ENCODE results near the gene HK2.

Gene HK2

DNA sequence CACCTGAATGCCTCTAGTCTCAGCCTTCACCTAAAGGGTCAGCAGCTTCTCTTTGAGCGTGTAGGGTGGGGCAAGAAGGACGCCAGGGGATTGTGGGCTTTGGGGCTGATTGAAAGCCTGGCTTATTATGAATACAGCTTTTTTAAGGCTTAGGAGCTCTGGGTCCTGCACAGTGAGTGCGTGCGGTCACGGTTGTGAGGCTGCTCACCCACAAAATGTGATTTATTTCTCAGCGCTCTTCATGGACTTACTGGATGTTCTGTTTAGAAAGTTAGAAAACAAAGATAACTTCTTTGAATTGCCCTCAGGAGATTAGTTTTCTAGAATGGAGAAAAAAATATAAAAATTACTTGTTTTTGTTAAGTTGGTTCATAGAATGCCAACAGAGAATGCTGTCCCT is 37.5 kb downstream of the HK2 start:
- TF ChIP-seq, protein P1, sequence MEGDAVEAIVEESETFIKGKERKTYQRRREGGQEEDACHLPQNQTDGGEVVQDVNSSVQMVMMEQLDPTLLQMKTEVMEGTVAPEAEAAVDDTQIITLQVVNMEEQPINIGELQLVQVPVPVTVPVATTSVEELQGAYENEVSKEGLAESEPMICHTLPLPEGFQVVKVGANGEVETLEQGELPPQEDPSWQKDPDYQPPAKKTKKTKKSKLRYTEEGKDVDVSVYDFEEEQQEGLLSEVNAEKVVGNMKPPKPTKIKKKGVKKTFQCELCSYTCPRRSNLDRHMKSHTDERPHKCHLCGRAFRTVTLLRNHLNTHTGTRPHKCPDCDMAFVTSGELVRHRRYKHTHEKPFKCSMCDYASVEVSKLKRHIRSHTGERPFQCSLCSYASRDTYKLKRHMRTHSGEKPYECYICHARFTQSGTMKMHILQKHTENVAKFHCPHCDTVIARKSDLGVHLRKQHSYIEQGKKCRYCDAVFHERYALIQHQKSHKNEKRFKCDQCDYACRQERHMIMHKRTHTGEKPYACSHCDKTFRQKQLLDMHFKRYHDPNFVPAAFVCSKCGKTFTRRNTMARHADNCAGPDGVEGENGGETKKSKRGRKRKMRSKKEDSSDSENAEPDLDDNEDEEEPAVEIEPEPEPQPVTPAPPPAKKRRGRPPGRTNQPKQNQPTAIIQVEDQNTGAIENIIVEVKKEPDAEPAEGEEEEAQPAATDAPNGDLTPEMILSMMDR (conservative IDR thresholded peaks at IDR 0.05; ENCODE audit: low read depth, low read length) = no peak
- Histone ChIP-seq H4K20me1 (ENCODE audit: insufficient read depth) (no peaks in the 10 kb centered on the region), H3K27ac (no peak overlapping the region), H3K36me3 (ENCODE audit: insufficient read depth) (peaks cover 3% of the 10 kb centered on the region; the same call in 1 of the 2 replicates), H3K9ac (no peak overlapping the region), H3K79me2 (ENCODE audit: insufficient read depth, low read depth) (0 out of 2 replicates have a peak, but pooled peaks cover 5% of the 10 kb centered on the region), H3K27me3 (ENCODE audit: insufficient read depth, low read depth) (no peaks in the 10 kb centered on the region), H3K4me3 (IDR thresholded peaks at IDR 0.05; ENCODE audit: insufficient read depth, low read depth, low read length) (no peak overlapping the region), H3K4me2 (no peak overlapping the region), H2AFZ (ENCODE audit: low read depth) (no peak overlapping the region), H3K4me1 (ENCODE audit: low read depth, poor library complexity, severe bottlenecking) (no peaks in the 10 kb centered on the region)

DNA sequence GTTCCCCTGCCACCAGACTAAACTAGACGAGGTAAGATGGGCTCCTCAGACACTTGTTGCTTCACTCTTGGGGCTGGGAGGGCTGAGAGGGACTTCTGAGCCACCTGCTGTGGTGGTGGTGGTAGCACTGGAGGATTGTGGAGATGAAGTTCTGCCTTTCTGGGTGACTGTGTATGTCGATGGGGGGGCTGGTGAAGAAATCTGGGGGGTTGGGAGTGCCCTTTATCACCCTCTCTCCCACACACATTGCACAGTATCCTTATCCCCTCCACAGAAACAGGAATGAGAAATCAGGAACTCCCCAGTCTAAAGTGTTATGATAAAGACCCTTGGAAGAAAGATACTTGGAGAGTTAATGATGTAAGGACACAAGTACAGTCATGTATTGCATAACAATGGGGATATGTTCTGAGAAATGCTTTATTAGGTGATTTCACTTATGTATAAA is 38.5 kb downstream of the HK2 start:
- Histone ChIP-seq H3K79me2 (ENCODE audit: insufficient read depth, low read depth) (0 out of 2 replicates have a peak, but pooled peaks cover 5% of the 10 kb centered on the region), H3K4me3 (IDR thresholded peaks at IDR 0.05; ENCODE audit: insufficient read depth, low read depth, low read length) (no peak overlapping the region), H3K36me3 (ENCODE audit: insufficient read depth) (peaks cover 3% of the 10 kb centered on the region; the same call in 1 of the 2 replicates), H2AFZ (ENCODE audit: low read depth) (no peak overlapping the region), H4K20me1 (ENCODE audit: insufficient read depth) (no peaks in the 10 kb centered on the region), H3K9ac (no peak overlapping the region), H3K4me1 (ENCODE audit: low read depth, poor library complexity, severe bottlenecking) (no peaks in the 10 kb centered on the region), H3K27ac (no peak overlapping the region), H3K27me3 (ENCODE audit: insufficient read depth, low read depth) (no peaks in the 10 kb centered on the region), H3K4me2 (no peak overlapping the region)
- TF ChIP-seq, protein P1 (conservative IDR thresholded peaks at IDR 0.05; ENCODE audit: low read depth, low read length) = no peak

DNA sequence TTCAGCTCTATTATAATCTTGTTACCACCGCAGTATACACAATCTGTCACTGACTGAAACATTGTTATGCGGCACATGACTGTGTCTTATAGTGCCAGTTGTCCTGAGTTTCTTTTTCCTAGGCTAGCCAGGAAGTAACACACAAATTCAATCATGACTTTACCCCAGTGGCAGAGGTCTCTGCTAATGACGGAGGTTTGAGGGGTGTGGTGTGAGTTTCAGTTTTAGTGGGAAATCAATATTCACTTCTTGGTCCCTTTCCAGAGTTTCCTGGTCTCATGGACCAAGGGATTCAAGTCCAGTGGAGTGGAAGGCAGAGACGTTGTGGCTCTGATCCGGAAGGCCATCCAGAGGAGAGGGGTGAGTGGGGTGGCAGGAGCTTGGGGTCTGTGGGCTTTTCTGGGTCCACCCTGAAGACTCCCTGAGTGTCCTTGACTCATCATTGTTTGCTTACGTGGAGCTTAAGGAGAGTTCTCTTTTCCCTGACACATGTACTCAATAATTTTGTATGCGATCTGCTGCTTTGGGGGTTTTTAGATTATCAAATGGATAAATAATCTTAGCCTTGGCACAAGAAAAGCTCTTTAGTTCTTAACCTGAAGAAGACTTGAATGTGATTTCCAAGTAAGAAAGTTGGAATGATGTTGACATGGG is 39.2 kb downstream of the HK2 start:
- H4K20me1 ChIP-seq (ENCODE audit: insufficient read depth) = no peaks in the 10 kb centered on the region
- no peaks in the 10 kb centered on the region for H3K4me1 ChIP-seq (ENCODE audit: low read depth, poor library complexity, severe bottlenecking)
- H3K36me3 ChIP-seq (ENCODE audit: insufficient read depth) = peaks cover 3% of the 10 kb centered on the region; the same call in 1 of the 2 replicates
- TF ChIP-seq, protein P1 (conservative IDR thresholded peaks at IDR 0.05; ENCODE audit: low read depth, low read length) = no peak
- no peak overlapping the region for H3K4me3 ChIP-seq (IDR thresholded peaks at IDR 0.05; ENCODE audit: insufficient read depth, low read depth, low read length)
- H3K9ac ChIP-seq = no peak overlapping the region
- 0 out of 2 replicates have a peak, but pooled peaks cover 5% of the 10 kb centered on the region for H3K79me2 ChIP-seq (ENCODE audit: insufficient read depth, low read depth)
- H3K4me2 ChIP-seq = no peak overlapping the region
- no peak overlapping the region for H2AFZ ChIP-seq (ENCODE audit: low read depth)
- no peaks in the 10 kb centered on the region for H3K27me3 ChIP-seq (ENCODE audit: insufficient read depth, low read depth)
- H3K27ac ChIP-seq = no peak overlapping the region

DNA sequence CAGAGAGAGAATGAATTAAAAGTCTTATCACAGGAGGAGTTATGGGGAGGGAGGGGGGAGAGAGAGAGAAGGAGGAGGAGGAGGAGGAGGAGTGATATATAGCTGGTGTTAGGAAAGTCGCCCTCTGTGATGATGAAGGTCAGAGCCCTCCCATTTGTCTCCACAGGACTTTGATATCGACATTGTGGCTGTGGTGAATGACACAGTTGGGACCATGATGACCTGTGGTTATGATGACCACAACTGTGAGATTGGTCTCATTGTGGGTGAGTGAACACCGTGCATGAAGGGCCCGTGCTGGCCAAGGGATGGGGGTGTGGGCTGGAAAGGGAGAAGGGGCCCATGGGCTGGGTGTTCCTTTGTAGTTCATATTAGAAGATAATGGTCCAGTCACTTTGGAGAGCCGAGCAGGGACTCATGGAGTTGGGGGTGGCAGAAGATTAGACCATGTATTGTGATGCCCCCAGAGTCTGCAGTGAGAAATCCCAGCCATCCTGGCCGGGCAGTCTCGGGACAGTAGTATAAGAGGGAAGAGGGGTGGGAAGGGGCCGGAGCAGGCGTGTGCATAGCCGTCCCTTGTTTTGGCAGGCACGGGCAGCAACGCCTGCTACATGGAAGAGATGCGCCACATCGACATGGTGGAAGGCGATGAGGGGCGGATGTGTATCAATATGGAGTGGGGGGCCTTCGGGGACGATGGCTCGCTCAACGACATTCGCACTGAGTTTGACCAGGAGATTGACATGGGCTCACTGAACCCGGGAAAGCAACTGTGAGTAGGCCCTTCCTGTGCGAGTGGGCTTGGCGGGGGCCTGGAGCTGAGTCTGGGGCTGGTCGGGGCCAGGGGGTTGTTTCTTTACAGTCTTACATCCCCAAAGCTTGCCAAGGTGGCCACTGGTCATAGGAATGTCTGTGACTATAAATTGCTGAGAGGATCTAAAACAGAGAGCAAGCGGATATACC is 40.0 kb downstream of the HK2 start:
- H3K9ac ChIP-seq = no peak overlapping the region
- no peak overlapping the region for H2AFZ ChIP-seq (ENCODE audit: low read depth)
- 0 out of 2 replicates have a peak, but pooled peaks cover 5% of the 10 kb centered on the region for H3K79me2 ChIP-seq (ENCODE audit: insufficient read depth, low read depth)
- no peaks in the 10 kb centered on the region for H3K27me3 ChIP-seq (ENCODE audit: insufficient read depth, low read depth)
- no peak overlapping the region for H3K4me2 ChIP-seq
- peaks cover 3% of the 10 kb centered on the region; the same call in 1 of the 2 replicates for H3K36me3 ChIP-seq (ENCODE audit: insufficient read depth)
- H3K4me3 ChIP-seq (IDR thresholded peaks at IDR 0.05; ENCODE audit: insufficient read depth, low read depth, low read length) = no peak overlapping the region
- no peak overlapping the region for H3K27ac ChIP-seq
- no peaks in the 10 kb centered on the region for H4K20me1 ChIP-seq (ENCODE audit: insufficient read depth)
- H3K4me1 ChIP-seq (ENCODE audit: low read depth, poor library complexity, severe bottlenecking) = no peaks in the 10 kb centered on the region
- TF ChIP-seq, protein P1 (conservative IDR thresholded peaks at IDR 0.05; ENCODE audit: low read depth, low read length) = no peak
